NCI-H1694 treated with DMSO at 0.1 percent for 48 hours (cell line): Measurements from ENCODE around the gene C2CD2L.
"Not testable (repeated sequence)": the region's sequence is repeated elsewhere in the genome, so short reads cannot be mapped to it uniquely, and the experiment has no call there.

Source experiments
- DNase-seq: peaks from one replicate; lab custom pipeline; 2025; lab: John Stamatoyannopoulos, UW

C2CD2L gene

DNA sequence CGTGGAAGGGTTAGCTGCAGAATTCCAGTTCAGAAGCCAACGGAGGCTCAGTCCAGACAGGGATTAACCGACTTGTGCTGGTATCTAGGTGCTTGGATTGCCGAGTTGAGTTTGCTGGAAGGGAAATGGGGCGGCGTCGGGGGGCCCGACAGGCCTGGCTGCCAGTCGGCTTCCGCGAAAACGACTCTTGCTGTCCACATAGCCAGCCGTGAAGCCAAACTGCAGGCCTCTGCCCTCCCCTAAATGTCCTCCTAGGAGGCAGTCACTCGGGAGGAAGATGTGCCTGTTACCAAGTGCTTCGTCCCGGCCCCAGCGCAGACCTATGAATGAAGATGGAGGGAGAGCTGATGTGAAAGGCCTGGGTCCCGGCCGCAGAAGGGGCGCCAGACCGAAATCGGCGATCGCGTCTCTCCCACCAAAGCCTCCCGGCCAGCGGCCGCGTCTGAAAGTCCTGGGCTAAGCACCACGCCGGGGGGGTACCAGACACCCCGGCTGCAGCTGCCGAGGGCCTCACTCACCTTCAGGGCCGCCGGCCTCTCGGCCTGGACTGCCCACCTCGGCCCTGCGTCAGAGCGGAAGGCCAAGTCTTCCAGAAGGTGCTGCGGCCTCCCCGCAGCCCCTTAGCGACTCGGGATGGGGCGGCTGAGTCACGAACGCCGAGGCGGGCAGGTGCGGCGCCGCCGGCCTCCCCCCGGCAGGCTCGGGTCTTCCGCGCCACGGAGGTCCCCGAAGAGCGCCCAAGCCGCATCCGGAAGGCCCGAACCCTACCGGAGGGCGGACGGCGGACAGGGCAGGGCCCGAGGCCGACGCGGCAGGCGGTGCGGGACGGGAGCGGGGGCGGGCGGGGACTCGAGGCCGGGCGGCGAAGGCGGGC, 13.0 kb upstream of the C2CD2L start:
- no peak for DNase-seq

DNA sequence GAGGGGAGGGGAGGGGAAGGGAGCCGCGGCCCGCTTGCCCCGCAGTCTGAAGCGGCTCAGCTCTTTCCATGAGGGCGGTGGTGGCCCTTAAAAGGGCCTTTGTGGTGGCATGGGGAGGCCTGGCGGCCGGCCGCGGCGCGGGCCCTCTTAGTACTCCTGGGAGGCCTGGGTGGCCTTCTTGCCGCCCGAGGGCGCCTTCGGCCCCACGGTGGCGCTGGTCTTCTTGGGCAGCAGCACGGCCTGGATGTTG, 12.4 kb upstream of the C2CD2L start:
- DNase-seq, result no peak

DNA sequence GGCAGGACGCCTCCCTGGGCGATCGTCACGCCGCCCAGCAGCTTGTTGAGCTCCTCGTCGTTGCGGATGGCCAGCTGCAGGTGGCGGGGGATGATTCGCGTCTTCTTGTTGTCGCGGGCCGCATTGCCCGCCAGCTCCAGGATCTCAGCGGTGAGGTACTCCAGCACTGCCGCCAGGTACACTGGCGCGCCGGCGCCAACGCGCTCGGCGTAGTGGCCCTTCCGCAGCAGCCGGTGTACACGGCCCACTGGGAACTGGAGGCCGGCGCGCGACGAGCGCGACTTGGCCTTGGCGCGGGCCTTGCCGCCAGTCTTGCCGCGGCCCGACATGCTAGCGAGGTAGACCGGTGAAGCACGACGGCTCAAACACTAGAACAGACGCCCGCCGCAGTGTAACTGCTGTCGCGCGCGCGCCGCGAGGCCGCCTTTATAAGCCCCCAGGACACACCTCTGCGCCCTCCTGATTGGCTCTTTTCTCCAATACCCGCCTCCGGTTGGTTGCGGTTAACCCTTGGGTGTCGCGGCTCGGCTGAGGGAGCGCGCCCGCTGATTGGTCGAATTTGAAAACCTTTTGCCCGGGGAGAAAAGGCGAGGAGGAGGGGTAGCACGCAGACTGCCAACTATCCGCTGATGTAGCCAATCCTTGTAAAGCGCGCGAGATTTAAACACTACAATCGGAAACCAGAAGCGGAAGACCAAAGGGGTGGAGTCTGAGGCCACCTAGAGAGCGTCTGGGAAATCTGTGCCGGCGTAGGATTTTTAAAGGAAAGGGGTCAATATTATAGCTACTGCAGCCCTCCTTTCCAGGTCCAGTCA, 11.9 kb upstream of the C2CD2L start:
- peak; percentile 87 for DNase-seq

DNA sequence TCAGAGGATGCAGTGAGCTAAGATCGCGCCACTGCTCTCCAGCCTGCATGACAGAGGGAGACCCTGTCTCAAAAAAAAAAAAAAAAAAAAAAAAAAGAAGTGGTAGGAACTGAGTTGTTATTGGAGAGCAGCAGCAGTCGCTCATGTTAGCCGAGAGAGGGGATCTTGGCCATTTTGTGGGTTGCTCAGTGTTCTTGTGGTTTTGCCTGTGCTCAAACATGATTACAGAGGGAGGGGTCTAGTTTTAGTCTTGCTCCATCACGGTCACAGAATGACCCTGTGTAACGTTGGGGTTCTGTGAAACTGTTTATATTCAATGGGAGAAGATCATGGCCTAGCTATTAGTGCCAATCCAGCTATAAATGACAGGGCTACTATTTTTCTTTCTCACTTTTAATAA, 7.4 kb upstream of the C2CD2L start:
- no peak for DNase-seq

DNA sequence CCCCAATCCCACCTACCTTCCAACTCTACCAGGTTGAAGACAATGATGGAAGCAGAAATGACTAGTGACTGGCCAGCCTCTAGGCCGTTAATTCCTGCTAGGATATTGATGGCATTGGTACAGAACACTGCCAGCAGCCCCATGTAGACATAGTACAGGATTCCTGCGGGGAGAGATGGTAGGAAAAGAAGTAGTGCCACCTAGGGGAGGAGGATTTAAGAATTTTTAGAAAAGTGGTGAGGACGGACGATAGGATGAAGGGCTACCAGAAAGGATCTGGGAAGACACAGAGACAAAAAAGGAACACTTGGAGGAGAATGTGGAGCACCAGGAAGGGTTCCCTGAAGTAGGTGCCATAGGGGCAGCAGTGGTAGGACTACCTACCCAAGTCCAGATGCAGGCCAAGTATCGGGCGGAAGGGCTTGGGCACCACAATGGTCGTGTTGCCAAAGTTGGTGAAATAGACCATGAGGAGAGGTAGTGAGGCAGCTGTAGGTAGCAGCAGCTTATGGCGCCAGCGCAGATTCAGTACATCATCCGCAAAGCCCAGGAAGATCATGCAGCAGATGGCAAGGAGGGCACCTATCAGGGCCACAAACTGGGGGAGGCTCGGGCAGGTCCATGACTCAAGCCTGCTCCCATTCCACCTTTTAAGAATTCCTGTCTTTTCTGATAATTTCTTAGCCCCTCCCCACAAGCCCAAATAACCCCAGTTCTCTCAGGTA, 6.7 kb upstream of the C2CD2L start:
- DNase-seq, result no peak

DNA sequence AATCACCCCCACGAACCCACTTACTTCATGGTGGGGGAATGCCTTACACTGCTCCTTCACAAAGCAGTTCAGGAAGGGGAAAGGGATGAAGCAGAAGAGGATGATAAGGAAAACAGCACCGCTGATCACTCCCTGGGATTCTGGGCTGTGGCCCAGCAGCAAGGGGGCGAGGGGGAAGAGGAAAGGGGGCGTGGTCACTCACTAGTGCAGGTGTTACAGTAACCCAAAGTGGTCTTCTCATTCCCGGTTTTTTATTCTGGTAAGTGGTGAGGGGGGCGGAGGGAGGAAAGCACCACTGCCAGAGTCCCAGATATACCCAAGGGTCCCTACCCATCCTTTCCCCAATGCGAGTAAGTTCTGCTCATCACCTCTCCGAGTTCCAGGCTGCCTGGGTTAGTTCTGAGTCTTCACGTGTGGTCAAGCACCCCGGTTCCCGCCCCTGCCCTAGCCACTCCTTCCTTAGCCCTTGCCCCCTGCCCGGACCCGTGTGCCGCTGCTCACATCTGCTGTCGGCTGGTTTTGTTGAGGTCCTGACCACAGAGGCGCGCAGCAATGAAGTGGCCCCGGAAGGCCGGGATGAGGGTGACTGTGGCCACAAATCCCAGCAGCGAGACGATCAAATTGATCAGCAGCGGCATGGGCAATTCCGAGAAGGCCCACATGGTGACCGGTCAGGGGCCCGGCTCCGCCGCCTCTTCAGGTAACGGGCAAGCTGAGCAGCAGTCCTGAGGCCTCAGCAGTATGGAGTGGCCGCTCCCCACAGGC, 6.0 kb upstream of the C2CD2L start:
- DNase-seq, result no peak

DNA sequence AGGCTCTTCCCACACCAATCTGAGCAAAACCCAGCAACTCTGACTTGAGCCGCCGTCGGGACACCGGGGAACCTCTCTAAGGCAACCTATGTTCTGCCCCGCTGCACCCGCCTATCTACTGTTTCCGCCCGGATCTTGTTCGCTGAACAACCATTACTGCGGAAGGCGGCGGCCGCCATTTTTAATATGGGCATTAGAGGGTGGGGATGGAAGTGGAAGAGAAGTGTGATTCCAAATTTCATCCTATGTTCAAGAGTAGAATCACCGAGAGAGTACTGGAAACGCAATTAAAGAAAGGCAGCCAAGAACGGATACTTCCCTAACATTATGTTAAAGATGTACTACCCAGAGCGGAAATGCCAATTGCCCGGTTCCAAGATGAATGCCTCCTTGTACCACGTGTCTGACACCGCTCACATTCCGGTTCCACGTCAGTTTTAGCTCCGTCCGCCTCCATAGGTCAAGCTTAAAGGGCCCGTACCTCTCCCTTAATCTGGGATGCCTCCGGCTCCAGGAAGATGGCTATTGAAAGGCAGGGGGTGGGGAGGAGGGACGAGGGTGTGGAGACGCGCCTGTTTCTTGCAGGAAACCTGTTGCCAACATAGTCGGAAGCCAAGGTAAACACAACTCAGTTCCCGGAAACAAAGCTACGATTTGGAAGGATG, 5.3 kb upstream of the C2CD2L start, which contains the start of gene DPAGT1:
TSS of gene DPAGT1 (minus strand) at position 95 of the 665 bp plus-strand sequence. CDS start 198 bp downstream, outside the sequence.
- DNase-seq, result peak; percentile 84

DNA sequence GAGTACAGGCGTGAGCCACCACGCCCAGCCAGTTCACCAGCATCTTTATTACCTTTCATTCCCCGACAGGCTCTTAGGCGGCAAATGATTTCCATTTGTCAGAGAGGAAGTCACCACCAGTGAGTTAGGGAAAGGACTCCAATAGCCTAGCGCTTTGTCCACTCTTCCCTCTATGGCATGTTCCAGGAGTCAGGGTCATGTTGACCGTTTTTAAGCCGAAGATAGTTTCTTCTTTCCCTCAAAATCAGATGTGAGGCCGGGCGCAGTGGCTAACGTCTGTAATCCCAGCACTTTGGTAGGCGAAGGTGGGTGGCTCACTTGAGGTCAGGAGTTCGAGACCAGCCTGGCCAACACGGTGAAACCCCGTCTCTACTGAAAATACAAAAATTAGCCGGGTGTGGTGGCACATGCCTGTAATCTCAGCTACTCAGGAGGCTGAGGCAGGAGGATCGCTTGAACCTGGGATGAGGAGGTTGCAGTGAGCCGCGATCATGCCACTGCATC, 3.9 kb upstream of the C2CD2L start:
- DNase-seq, result not testable (repeated sequence)

DNA sequence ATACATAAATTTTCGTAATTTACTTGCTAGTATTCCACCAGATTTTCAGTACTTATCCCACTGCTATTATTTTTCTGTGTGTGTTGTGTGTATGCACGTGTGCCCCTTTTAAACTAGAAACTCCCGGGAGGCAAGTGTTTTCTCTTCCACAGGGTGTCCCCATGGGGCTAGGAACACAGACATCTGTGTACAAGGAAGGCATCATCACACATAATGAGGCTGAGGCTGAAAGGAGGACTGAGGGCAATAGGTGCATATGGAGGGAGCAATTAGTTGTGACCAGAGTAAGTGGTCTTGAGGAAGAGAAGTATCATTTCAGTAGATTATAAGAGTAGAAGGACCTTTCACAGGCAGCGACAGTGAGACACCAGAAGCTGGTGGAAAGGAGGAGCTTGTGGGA, 3.4 kb upstream of the C2CD2L start:
- DNase-seq, result no peak

DNA sequence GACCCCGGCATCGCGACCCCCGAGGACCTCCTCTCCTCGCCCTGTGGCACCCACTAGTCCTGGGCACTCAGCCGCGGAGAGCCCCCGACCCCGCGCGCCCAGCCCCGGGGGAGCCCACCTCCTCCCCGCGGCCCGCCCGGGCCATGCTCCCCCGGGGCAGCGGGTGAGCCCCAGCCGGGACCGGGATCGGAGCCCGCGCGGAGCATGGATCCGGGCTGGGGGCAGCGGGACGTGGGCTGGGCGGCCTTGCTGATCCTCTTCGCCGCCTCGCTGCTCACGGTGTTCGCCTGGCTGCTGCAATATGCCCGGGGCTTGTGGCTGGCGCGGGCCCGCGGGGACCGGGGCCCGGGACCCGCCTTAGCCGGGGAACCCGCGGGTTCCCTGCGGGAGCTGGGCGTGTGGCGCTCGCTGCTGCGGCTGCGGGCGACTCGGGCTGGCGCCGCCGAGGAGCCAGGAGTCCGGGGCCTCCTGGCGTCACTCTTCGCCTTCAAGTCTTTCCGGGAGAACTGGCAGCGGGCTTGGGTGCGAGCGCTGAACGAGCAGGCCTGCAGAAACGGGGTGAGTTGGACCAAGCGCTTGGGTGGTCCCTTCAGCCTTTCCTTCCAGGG, 498 bp downstream of the C2CD2L start:
- DNase-seq, result no peak

DNA sequence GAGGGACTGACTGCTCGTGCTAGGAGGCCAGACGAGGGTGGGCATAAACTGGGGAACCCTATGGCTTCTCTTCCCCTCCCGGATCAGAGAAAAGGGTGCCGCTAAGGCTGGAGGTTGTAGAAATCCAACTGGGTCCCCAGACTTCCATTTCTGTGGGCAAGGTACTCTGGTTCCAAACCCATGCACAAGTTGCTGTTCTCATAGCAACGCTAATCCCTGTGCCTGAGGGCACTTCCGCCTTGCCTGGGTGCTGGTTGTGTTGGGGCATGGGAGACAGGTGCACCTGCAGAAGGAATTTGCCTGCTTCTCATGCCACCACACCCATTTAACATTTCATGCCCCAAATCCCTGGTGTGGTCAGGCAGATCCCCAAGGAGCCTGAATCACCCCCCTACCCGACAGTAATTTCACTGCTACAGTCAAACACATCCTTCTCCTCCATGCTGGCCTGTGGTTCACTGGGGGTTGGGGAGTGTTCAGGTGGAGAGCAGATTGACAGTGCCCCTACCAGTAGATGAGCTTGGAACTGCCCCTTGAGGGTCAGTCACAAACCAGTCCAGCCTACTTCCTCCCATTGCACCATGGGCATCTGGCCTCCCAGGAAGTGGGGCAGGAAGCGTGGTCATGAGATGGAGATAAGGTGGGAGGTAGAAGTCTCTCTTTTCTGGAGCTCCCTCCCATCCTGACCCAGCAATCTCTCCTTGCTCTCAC, 1.2 kb downstream of the C2CD2L start:
- DNase-seq, result no peak

DNA sequence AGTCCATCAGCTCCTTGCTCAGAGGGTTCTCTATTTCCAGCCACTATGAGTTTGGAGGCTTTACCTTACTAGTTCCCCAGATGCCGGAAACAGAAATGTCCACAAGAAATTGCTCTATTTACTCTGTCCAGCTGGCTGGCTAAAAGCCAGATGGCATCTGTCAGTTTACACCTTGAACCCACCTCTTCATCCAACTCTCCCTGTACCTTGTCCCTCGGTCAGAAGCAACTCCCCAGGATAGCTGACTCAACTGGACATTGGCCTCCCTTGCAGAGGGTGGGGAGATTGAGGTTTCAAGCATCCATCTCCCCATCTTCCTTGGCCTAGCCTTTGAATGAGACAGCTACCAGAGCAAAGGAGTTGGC, 1.7 kb downstream of the C2CD2L start:
- no peak for DNase-seq

DNA sequence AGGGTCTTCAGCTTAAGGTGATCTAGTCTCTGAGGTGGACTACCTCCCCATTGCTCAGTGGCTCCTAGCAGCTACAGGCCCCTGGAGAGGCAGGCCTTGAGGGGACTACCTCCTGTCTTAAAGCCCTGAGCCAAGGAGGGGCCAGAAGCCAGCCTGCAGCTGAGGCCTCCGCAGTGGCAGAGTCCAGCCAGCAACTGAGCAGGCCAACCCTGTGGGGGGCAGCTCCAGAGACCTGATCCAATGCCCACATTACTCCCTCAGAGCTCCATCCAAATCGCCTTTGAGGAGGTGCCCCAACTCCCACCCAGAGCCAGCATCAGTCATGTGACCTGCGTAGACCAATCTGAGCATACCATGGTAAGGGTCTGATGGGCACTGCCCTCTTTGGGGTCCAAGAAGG, 2.7 kb downstream of the C2CD2L start:
- DNase-seq, result no peak

DNA sequence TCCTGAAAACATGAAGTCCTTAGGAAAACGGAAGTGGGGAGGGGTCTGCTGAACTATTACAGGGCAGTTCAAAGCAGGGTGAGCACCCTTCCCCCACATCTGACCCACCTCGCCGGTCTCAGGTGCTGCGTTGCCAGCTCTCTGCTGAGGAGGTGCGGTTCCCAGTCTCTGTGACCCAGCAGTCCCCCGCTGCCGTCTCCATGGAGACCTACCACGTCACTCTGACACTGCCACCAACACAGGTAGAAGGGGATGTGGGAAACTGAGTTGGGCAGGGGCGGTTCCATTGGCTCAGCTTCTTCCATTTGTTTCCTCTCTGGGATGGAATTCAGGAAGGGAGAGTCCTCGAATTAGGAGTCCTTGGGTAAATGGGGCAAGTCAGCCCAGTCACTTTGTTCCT, 3.3 kb downstream of the C2CD2L start:
- no peak for DNase-seq

DNA sequence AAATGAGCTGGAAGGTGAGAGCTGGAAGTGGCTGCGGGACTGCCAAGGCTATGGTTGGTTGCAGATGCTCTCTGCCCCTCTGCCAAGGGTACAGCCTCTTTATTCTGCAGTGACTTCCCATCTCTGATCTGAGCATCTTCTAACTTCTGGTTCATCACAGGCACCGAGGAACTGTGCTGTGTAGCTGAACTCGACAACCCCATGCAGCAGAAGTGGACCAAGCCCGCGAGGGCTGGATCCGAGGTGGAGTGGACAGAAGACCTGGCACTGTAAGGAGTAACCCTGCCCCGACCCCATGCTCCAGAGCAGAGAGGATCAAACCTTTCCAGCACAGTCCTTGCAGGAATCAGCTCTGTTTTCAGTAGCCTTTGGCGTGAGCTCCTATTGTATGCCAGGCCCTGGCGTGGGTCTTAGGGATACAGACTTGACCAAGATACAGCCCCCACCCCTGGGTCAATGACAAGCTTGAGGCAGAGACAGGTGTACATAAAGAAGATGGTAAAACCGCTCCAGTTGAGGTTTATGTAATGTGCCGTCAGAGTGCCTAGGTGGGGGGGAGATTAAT, 4.3 kb downstream of the C2CD2L start:
- DNase-seq, result no peak

DNA sequence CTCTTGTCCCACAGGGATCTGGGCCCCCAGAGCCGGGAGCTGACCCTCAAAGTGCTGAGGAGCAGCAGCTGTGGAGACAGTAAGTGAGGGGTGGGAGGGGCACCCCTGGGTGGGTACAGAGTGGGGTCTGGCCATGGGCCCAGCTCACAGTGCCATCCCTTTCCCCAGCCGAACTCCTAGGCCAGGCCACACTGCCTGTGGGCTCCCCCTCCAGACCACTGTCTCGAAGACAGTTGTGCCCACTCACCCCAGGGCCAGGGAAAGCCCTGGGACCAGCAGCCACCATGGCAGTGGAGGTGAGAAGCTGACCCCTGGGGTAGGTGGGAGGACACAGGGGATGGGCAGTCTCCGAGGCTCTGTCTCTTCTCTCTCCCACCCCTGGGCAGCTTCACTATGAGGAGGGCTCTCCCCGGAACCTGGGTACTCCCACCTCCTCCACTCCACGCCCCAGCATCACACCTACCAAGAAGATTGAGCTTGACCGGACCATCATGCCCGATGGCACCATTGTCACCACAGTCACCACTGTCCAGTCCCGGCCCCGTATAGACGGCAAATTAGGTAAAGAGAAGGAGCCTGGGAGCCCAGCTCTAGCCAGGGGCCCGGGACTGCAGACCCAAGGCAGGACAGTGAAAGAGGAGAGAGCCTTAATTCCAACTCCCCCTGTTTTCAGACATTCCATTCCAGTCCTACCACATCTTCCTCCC, 5.3 kb downstream of the C2CD2L start:
- no peak for DNase-seq

DNA sequence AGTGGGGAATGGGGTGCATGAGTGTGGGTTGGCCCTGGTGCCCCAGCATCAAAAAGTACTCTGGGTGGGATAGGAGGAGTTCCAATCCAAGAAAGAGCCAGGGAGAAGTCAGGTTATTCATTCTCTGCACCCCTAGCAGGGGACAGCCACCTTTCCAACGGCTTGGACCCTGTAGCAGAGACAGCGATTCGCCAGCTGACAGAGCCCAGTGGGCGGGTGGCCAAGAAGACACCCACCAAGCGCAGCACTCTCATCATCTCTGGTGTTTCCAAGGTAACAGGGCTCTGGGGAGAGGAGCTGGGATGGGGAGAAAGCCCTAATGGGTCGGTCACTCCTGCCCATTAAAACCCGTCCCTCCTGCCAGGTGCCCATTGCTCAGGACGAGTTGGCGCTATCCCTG, 6.6 kb downstream of the C2CD2L start:
- DNase-seq, result no peak

DNA sequence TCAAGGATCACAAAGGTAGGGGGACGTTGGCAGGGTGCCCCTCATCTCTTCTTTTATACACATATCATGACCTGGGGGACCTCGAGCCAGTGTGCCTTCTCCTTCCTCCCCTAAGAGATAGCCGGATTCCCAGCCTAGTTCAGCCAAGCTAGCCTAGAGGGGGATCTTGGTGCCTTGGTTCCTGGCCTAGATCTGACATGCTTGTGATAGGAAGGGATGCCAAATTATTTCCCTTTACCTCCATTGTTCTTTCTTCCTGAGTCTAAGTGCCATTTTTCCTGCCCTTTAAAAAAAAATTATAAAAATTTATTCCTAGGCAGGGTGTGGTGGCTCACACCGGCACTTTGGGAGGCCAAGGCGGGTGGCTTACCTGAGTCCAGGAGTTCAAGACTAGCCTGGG, 7.2 kb downstream of the C2CD2L start:
- DNase-seq, result no peak
